ENCODE results near the gene PLK3. TPM values are rescaled to one million over a fixed set of nuclear protein-coding genes. Genes with fewer than 3 reads are reported as not detected.

Gene PLK3
- total RNA-seq, 2 donors from 2014 or later: 103 to 142 TPM

DNA sequence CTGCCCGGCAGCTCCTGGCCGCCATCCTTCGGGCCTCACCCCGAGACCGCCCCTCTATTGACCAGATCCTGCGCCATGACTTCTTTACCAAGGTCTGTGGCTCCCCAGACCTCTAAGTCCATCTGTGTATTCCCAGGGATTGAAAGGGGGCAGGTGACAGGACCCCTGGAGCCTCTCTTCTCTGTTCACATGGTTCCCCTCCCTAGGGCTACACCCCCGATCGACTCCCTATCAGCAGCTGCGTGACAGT is 2.8 kb downstream of the PLK3 start:
- DNase-seq (ENCODE audit: low spot score): no peak
- no peak for ATAC-seq (ENCODE audit: insufficient number of reproducible peaks, low FRiP score, low read depth)
- Histone ChIP-seq H3K4me3 (peak overlapping the region; percentile 94), H3K36me3 (peaks cover 33% of the 10 kb centered on the region), H3K27ac (peak overlapping the region; percentile 97 to 99), H3K9me3 (no peaks in the 10 kb centered on the region), H3K4me1 (ENCODE audit: control insufficient read depth in 1 of 2, low read depth in 2 of 2) (peaks cover 36 to 69% of the 10 kb centered on the region in 2 donors), H3K27me3 (replicated peaks; ENCODE audit: insufficient read depth) (no peaks in the 10 kb centered on the region)
- TF ChIP-seq, protein P1, sequence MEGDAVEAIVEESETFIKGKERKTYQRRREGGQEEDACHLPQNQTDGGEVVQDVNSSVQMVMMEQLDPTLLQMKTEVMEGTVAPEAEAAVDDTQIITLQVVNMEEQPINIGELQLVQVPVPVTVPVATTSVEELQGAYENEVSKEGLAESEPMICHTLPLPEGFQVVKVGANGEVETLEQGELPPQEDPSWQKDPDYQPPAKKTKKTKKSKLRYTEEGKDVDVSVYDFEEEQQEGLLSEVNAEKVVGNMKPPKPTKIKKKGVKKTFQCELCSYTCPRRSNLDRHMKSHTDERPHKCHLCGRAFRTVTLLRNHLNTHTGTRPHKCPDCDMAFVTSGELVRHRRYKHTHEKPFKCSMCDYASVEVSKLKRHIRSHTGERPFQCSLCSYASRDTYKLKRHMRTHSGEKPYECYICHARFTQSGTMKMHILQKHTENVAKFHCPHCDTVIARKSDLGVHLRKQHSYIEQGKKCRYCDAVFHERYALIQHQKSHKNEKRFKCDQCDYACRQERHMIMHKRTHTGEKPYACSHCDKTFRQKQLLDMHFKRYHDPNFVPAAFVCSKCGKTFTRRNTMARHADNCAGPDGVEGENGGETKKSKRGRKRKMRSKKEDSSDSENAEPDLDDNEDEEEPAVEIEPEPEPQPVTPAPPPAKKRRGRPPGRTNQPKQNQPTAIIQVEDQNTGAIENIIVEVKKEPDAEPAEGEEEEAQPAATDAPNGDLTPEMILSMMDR (IDR thresholded peaks at IDR 0.05): no peak

DNA sequence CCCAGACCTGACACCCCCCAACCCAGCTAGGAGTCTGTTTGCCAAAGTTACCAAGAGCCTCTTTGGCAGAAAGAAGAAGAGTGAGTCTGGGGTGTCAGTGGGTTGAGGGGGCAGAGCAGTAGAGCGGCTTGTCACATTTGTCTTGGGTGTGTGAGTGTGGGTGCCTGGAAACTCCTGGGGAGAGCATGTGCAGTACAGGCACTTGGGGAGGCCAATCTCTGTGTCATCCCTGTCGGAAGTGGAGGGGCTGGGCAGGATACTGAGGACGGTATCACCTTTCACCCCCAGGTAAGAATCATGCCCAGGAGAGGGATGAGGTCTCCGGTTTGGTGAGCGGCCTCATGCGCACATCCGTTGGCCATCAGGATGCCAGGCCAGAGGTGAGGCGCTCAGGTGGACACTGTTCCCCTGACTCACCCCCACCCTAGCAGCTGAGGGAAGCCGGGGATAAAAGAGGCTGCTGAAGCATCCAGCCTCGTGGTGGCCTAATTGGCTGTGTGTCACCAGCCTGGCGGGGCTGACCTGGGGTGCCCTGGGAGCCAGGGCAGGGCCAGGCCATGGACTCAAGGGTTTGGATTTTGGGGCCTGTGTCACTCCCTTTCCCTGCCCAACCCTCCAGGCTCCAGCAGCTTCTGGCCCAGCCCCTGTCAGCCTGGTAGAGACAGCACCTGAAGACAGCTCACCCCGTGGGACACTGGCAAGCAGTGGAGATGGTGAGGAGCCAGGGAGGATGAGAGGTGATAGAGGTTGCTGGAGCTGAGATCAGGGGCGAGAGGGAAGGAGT is 3.3 kb downstream of the PLK3 start:
- Histone ChIP-seq H3K27ac (peak overlapping the region; percentile 97 to 99), H3K27me3 (replicated peaks; ENCODE audit: insufficient read depth) (no peaks in the 10 kb centered on the region), H3K9me3 (no peaks in the 10 kb centered on the region), H3K4me3 (peak overlapping the region; percentile 94), H3K36me3 (peaks cover 33% of the 10 kb centered on the region), H3K4me1 (ENCODE audit: control insufficient read depth in 1 of 2, low read depth in 2 of 2) (peaks cover 40 to 74% of the 10 kb centered on the region in 2 donors)
- ATAC-seq (ENCODE audit: insufficient number of reproducible peaks, low FRiP score, low read depth) (no peak), DNase-seq (ENCODE audit: low spot score) (no peak)
- TF ChIP-seq, protein P1 (IDR thresholded peaks at IDR 0.05): no peak

DNA sequence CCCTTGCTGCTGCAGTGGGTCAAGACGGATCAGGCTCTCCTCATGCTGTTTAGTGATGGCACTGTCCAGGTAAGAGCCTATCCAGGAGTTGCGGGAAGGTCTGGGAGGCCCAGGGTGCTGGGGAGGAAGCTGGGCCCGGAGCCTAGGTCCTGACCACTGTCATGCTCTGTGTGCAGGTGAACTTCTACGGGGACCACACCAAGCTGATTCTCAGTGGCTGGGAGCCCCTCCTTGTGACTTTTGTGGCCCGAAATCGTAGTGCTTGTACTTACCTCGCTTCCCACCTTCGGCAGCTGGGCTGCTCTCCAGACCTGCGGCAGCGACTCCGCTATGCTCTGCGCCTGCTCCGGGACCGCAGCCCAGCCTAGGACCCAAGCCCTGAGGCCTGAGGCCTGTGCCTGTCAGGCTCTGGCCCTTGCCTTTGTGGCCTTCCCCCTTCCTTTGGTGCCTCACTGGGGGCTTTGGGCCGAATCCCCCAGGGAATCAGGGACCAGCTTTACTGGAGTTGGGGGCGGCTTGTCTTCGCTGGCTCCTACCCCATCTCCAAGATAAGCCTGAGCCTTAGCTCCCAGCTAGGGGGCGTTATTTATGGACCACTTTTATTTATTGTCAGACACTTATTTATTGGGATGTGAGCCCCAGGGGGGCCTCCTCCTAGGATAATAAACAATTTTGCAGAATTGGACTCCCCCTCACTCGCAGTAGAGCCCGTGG is 5.3 kb downstream of the PLK3 start:
- ATAC-seq (ENCODE audit: insufficient number of reproducible peaks, low FRiP score, low read depth) (no peak), DNase-seq (ENCODE audit: low spot score) (no peak)
- Histone ChIP-seq H3K27me3 (replicated peaks; ENCODE audit: insufficient read depth) (no peaks in the 10 kb centered on the region), H3K4me1 (ENCODE audit: control insufficient read depth in 1 of 2, low read depth in 2 of 2) (peaks cover 54 to 87% of the 10 kb centered on the region in 2 donors), H3K9me3 (no peaks in the 10 kb centered on the region), H3K4me3 (peak overlapping the region; percentile 52), H3K36me3 (peaks cover 33% of the 10 kb centered on the region), H3K27ac (peak overlapping the region; percentile 99 to 100)
- TF ChIP-seq, protein P1 (IDR thresholded peaks at IDR 0.05): no peak

DNA sequence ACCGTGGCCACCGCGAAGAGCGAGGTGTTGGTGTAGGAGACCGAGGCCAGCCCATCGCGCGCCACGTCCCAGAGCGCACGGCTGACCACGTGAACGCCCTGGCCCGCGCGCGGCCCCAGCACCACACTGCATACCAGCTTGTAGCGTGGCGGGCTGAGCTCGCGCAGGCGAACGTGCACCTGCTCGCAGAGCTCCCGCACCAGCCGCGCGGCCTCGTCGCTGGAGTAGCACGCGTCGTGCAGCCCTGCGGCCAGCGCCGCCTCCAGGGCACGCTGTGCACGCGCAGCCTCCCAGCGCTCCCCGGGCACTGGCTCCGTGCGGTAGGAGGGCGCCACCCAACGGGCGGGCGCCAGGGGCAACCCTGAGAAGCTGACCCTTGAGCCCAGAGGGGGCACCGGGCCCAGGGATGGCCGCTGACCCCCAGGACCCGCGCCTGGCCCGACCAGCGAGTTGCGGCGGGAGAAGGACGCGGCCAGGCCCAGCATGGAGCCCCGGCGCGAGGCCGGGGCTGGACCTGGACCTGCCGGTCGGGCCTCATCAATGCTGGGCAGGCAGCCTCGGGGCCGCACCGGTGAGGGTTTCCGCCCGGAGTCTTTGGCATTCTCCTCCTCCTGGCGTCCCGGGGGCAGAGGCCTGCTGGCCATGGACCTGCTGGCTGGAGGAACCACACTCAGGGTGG is 6.0 kb downstream of the PLK3 start:
- peaks cover 33% of the 10 kb centered on the region for H3K36me3 ChIP-seq
- H3K4me3 ChIP-seq: peak overlapping the region; percentile 52
- H3K4me1 ChIP-seq (ENCODE audit: control insufficient read depth in 1 of 2, low read depth in 2 of 2): peaks cover 60 to 94% of the 10 kb centered on the region in 2 donors
- peak overlapping the region; percentile 99 to 100 for H3K27ac ChIP-seq
- DNase-seq (ENCODE audit: low spot score) (no peak), ATAC-seq (ENCODE audit: insufficient number of reproducible peaks, low FRiP score, low read depth) (no peak)
- TF ChIP-seq, protein P1 (IDR thresholded peaks at IDR 0.05): no peak
- H3K27me3 ChIP-seq (replicated peaks; ENCODE audit: insufficient read depth): no peaks in the 10 kb centered on the region
- no peaks in the 10 kb centered on the region for H3K9me3 ChIP-seq
